Adrenal gland (tissue), 12 donors: ENCODE measurements around the gene LARGE2. TPM values are rescaled to one million over a fixed set of nuclear protein-coding genes. Genes with fewer than 3 reads are reported as not detected.

Experiments used
- DNase-seq, 7 donors: peaks; one replicate each; pipeline ENCODE4 v3.0.0-alpha.2; 2019 to 2020
- H3K27ac ChIP-seq, 5 donors: fragments of 200-600 bp; sonication (generic) in 4 of 5; 1 replicate in 3 of 5; 2 replicates in 2 of 5; pipeline versions ENCODE4 v1.5.1 to v1.8.0; 2016 to 2020; ENCODE audit warnings: mild to moderate bottlenecking in 1 of 5
- H3K27me3 ChIP-seq: fragments of 200-600 bp; 2 replicates; pipeline ENCODE4 v1.8.0; 2021
- H3K36me3 ChIP-seq, 2 donors: fragments of 200-600 bp; replicated peaks in 1 of 2; 1 replicate in 1 of 2; 2 replicates in 1 of 2; pipeline versions ENCODE4 v1.5.1 to v1.8.0; 2018 to 2022
- H3K4me1 ChIP-seq, 2 donors: fragments of 200-600 bp; replicated peaks in 1 of 2; 1 replicate in 1 of 2; 2 replicates in 1 of 2; pipeline versions ENCODE4 v1.5.1 to v1.8.0; 2018 to 2021
- H3K4me3 ChIP-seq, 4 donors: fragments of 200-600 bp; sonication (generic) in 3 of 4; one replicate each; pipeline ENCODE4 v1.5.1; 2016 to 2018
- H3K9me3 ChIP-seq, 3 donors: fragments of 200-600 bp; sonication (generic) in 1 of 3; replicated peaks in 1 of 3; 1 replicate in 2 of 3; 2 replicates in 1 of 3; pipeline versions ENCODE4 v1.5.1 to v1.8.0; 2016 to 2021
- POLR2A ChIP-seq, 2 donors: fragments of 450-650 bp; IDR thresholded peaks; one replicate each; pipeline ENCODE4 v1.6.1; 2017; ENCODE audit warnings: antibody characterized with exemption in 2 of 2, mild to moderate bottlenecking in 2 of 2, moderate library complexity in 1 of 2
- WGBS, 4 donors: extraction: QIAGEN DNeasy Blood & Tissue Kit in 2 of 4; methylation state at CpG; one replicate each; pipeline versions ENCODE4 v1.1.5 to v1.1.7; 2013 to 2017; 5-methylcytosine and 5-hydroxymethylcytosine counted together
- intact Hi-C, 2 donors: fragments of 100-400 bp; cut with DNase I; formaldehyde crosslinking; loops; one replicate each; pipeline versions ENCODE4 v1.14.1 to v1.15.0; 2022 to 2023
- polyA plus RNA-seq, 3 donors: library from polyadenylated mRNA; stranded (reverse); fragments of 200-250 nt in 2 of 3; fragments of 350-450 nt in 1 of 3; fragmentation: Illumina TruSeq in 1 of 3; extraction: RNeasy Lipid Tissue Mini Kit (QIAGEN cat#74804) in 1 of 3; gene quantifications; one replicate each; pipeline ENCODE4 v1.2.3, GENCODE V29; 2013 to 2014
- total RNA-seq, 9 donors: library from RNA; depleted of rRNA in 4 of 9; stranded (reverse); fragments of >200 nt in 4 of 9; fragments of 120-200 nt in 1 of 9; fragmentation: NEBNext Ultra II Directional in 1 of 9; extraction: Animal tissue kit (Norgen Biotek cat#: 25700) in 1 of 9; gene quantifications; one replicate each; pipeline versions ENCODE4 v1.1.0 to v1.2.4, GENCODE V29; 2013 to 2023
- TF ChIP-seq, protein P1 (sequence below), 6 experiments: fragments of 450-650 bp in 4 of 6; fragments of 200-600 bp in 2 of 6; sonication (generic) in 1 of 6; IDR thresholded peaks; 1 replicate in 5 of 6; 2 replicates in 1 of 6; pipeline versions ENCODE4 v1.5.1 to v1.8.0; 2016 to 2021; ENCODE audit warnings: antibody characterized with exemption in 6 of 6, mild to moderate bottlenecking in 2 of 6, moderate library complexity in 1 of 6
- donor health status: healthy with polysubstance abuse.
- donor health status: Bipolar disorder and iron deficiency.
- donor health status: DM: yes; HTN: yes; CAD: no.
- donor health status: DM: no; HTN: no; CAD: no.
- donor health status: DM: no; HTN: no; CAD: no.
- donor health status: DM: yes; HTN: yes; CAD: no.

Gene LARGE2
- total and polyA plus RNA-seq, 12 donors, result 1.0 to 13.0 (median 4.1) TPM

DNA sequence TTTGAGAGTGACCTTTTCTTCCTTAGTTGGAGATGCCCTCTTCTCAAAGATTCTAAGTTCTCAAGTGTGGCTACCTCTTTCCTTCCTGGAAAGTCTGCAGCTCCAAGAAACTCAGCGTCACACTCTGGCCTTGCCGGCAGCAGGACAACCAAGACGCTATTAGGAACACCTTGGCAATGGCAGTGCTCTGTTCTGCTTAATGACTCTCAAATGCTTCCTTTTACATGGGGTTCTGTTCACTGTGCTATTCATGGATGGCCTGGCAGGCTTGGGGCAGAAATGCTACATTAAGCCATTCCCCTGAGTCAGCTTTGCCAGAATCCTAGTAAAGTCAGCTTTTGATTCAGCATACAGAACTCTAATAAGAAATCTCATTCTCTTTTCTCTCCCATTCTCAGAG, 25.9 kb downstream of the LARGE2 start:
- H3K27ac ChIP-seq, result no peak overlapping the region
- intact Hi-C loops, result loop anchor here in 1 of 2 donors (10.0 kb wide), 1 partner anchor 46 kb away; no protein-coding TSS in a partner anchor
- peaks cover 3 to 16% of the 10 kb centered on the region in 2 donors for H3K4me1 ChIP-seq
- TF ChIP-seq, protein P1, sequence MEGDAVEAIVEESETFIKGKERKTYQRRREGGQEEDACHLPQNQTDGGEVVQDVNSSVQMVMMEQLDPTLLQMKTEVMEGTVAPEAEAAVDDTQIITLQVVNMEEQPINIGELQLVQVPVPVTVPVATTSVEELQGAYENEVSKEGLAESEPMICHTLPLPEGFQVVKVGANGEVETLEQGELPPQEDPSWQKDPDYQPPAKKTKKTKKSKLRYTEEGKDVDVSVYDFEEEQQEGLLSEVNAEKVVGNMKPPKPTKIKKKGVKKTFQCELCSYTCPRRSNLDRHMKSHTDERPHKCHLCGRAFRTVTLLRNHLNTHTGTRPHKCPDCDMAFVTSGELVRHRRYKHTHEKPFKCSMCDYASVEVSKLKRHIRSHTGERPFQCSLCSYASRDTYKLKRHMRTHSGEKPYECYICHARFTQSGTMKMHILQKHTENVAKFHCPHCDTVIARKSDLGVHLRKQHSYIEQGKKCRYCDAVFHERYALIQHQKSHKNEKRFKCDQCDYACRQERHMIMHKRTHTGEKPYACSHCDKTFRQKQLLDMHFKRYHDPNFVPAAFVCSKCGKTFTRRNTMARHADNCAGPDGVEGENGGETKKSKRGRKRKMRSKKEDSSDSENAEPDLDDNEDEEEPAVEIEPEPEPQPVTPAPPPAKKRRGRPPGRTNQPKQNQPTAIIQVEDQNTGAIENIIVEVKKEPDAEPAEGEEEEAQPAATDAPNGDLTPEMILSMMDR (IDR thresholded peaks at IDR 0.05), result no peak
- no peak for TF ChIP-seq POLR2A (IDR thresholded peaks at IDR 0.05)
- no peaks in the 10 kb centered on the region for H3K9me3 ChIP-seq
- WGBS, 4 donors, result 67 to 88% (median 76%) methylated on average over 3 of the region's 3 CpGs
- no peak overlapping the region for H3K4me3 ChIP-seq
- H3K36me3 ChIP-seq, result peaks cover 0 to 89% of the 10 kb centered on the region in 2 donors
- no peak for DNase-seq
- H3K27me3 ChIP-seq, result no peaks in the 10 kb centered on the region

DNA sequence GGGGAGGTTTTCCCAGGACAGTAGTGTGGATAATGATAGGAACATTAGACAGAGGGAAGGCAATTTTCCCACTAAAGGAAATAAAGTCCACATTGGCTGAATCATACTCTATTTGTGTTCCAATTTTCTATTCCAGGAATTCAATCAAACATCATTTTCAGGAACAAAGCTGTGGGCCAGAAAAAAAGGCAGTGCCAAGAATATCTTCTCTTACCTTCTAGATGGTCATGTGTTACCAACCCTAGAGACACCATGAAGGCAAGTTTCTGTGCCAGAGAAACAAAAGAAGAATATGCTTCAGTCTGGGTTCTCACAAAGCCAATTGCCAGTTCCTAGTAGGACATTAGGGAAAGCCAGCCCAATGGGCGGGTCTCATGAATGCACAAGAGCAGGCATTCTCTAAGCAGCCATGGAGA, 27.5 kb downstream of the LARGE2 start:
- H3K36me3 ChIP-seq, result peaks cover 0 to 79% of the 10 kb centered on the region in 2 donors
- no peaks in the 10 kb centered on the region for H3K9me3 ChIP-seq
- intact Hi-C loops, result loop anchor here in 1 of 2 donors (10.0 kb wide), 1 partner anchor 45 kb away; no protein-coding TSS in a partner anchor
- H3K4me3 ChIP-seq, result no peak overlapping the region
- TF ChIP-seq, protein P1 (IDR thresholded peaks at IDR 0.05), result no peak
- no peak for TF ChIP-seq POLR2A (IDR thresholded peaks at IDR 0.05)
- H3K27ac ChIP-seq, result no peak overlapping the region
- no peak for DNase-seq
- H3K4me1 ChIP-seq, result peaks cover 3 to 16% of the 10 kb centered on the region in 2 donors
- WGBS, 4 donors, result 91 to 100% (median 97%) methylated on average over 1 of the region's 1 CpG
- H3K27me3 ChIP-seq, result no peaks in the 10 kb centered on the region

DNA sequence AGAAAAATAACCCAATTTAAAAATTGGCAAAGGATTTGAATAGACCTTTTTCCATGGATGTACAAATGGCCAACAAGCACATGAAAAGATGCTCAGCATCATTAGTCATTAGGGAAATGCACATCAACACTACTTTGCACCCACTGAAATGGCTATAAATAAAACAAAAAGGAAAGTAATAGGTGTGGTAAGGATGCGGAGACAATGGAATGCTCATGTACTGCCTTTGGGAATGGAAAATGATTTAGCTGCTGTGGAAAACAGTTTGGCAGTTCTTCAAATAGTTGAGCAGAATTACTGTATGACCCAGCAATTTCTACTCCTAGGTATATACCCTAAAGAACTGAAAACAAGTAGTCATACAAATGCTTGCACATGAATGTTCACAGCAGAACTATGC, 37.4 kb downstream of the LARGE2 start:
- Histone ChIP-seq H3K27me3 (no peaks in the 10 kb centered on the region), H3K27ac (no peak overlapping the region)
- intact Hi-C loops, result no loop called here

DNA sequence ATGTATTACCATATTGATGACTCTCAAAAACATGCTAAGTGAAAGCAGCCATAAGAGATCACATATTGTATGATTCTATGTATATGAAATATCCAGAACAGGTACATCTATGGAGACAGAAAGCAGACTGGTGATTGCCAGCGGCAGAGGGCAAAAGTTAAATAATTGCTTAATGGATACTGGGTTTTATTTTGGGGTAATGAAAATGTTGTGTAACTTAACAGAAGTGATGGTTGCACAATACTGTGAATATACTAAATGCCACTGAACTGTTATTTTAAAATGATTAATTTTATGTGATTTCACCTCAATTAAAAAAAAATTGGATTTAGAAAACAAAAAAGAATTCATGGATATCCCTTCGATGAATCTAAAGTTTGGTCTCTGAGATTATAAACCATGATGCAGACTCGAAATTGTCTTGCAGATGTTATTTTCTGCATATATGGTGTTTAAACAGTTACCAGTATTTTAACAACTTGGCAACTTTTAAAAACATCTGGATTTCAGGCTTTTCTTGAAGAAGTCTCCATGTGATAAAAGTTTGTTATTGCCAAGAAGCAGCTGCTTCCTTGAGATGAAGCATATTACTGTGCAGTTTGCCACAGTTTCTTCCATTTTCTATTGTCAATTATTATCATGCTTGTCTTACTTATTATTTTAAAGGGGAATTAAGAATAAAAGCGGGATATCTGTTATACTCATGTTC, 38.1 kb downstream of the LARGE2 start:
- TF ChIP-seq POLR2A (IDR thresholded peaks at IDR 0.05), result no peak
- TF ChIP-seq, protein P1 (IDR thresholded peaks at IDR 0.05), result no peak
- Histone ChIP-seq H3K4me3 (no peak overlapping the region), H3K36me3 (peaks cover 0 to 17% of the 10 kb centered on the region in 2 donors), H3K9me3 (no peaks in the 10 kb centered on the region), H3K27me3 (no peaks in the 10 kb centered on the region), H3K4me1 (peaks cover 17 to 20% of the 10 kb centered on the region in 2 donors), H3K27ac (no peak overlapping the region)
- 71 to 84% (median 73%) methylated on average over 4 of the region's 4 CpGs for WGBS, 4 donors
- intact Hi-C loops, result no loop called here
- no peak for DNase-seq

More for the DNA sequence above, 37.4 kb downstream of the LARGE2 start:
- WGBS, 4 donors, result 77 to 94% (median 87%) methylated on average over 1 of the region's 1 CpG
- DNase-seq, result no peak
- peaks cover 17 to 20% of the 10 kb centered on the region in 2 donors for H3K4me1 ChIP-seq
- no peaks in the 10 kb centered on the region for H3K9me3 ChIP-seq
- H3K36me3 ChIP-seq, result peaks cover 0 to 16% of the 10 kb centered on the region in 2 donors
- no peak overlapping the region for H3K4me3 ChIP-seq
- TF ChIP-seq POLR2A (IDR thresholded peaks at IDR 0.05), result no peak
- TF ChIP-seq, protein P1 (IDR thresholded peaks at IDR 0.05), result no peak
